Pancreas (tissue), 10 donors: ENCODE measurements around the gene MANSC1. TPM values are rescaled to one million over a fixed set of nuclear protein-coding genes. Genes with fewer than 3 reads are reported as not detected.
"Not testable (repeated sequence)": the region's sequence is repeated elsewhere in the genome, so short reads cannot be mapped to it uniquely, and the experiment has no call there.

Source experiments
- ATAC-seq, 4 donors: fragments of 200-7000 bp; cut with Tn5 transposase; one replicate each; pipeline versions ENCODE4 v1.8.0 to v1.9.1; 2020; ENCODE audit warnings: mild to moderate bottlenecking in 4 of 4, moderate library complexity in 4 of 4
- DNase-seq, 6 donors: peaks; one replicate each; pipeline ENCODE4 v3.0.0-alpha.2; 2020
- FAIRE-seq: peaks from 2 replicates; lab custom pipeline; 2012; peaks lifted over from hg19 to GRCh38; lab: Jason Lieb, UNC
- H3K27ac ChIP-seq, 4 donors: fragments of 200-600 bp; sonication (generic); 1 replicate in 3 of 4; 2 replicates in 1 of 4; pipeline versions ENCODE4 v1.5.0 to v1.8.0; 2020
- H3K27me3 ChIP-seq, 4 donors: fragments of 200-600 bp; one replicate each; pipeline ENCODE4 v1.8.0; 2021
- H3K36me3 ChIP-seq, 3 donors: fragments of 200-600 bp; sonication (generic) in 1 of 3; one replicate each; pipeline versions ENCODE4 v1.5.0 to v1.8.0; 2020 to 2021
- H3K4me1 ChIP-seq, 3 donors: fragments of 200-600 bp; one replicate each; pipeline ENCODE4 v1.8.0; 2021
- H3K4me3 ChIP-seq, 4 donors: fragments of 200-600 bp; sonication (generic) in 2 of 4; one replicate each; pipeline versions ENCODE4 v1.5.0 to v1.8.0; 2020 to 2021
- H3K9me3 ChIP-seq, 4 donors: fragments of 200-600 bp; one replicate each; pipeline ENCODE4 v1.8.0; 2021
- CTCF ChIP-seq, 4 donors: fragments of 200-600 bp; sonication (generic) in 3 of 4; IDR thresholded peaks; one replicate each; pipeline versions ENCODE4 v1.5.0 to v1.8.0; 2021; ENCODE audit warnings: antibody characterized with exemption in 4 of 4
- WGBS, 2 donors: extraction: QIAGEN DNeasy Blood & Tissue Kit; methylation state at CpG; one replicate each; pipeline ENCODE4 v1.1.7; 2013; 5-methylcytosine and 5-hydroxymethylcytosine counted together
- intact Hi-C, 3 donors: fragments of 100-400 bp; cut with DNase I; formaldehyde crosslinking; loops; one replicate each; pipeline versions ENCODE4 v1.11.1 to v1.14.2; 2022
- polyA plus RNA-seq, 2 donors: library from polyadenylated mRNA; stranded (reverse); fragments of 200-250 nt; gene quantifications; one replicate each; pipeline ENCODE4 v1.2.3, GENCODE V29; 2013
- total RNA-seq, 6 donors: library from RNA; stranded (reverse); fragmentation: NEBNext Ultra II Directional in 4 of 6; extraction: Animal tissue kit (Norgen Biotek cat#: 25700) in 4 of 6; gene quantifications; one replicate each; pipeline versions ENCODE4 v1.2.1 to v1.2.4, GENCODE V29; 2021 to 2023
- donor health status: healthy with polysubstance abuse.
- donor health status: DM: no; HTN: no; CAD: no; lungs with moderate emphysema.
- donor health status: DM: no; HTN: no; CAD: no.
- donor health status: control.
- donor health status: control.
- donor health status: Bipolar disorder and iron deficiency.
- donor health status: DM: yes; HTN: yes; CAD: no.
- donor health status: DM: no; HTN: no; CAD: no.
- donor health status: DM: no; HTN: no; CAD: no.
- donor health status: DM: yes; HTN: yes; CAD: no.

The MANSC1 gene
- total and polyA plus RNA-seq, 8 donors = 7.0 to 21.6 (median 17.0) TPM

DNA sequence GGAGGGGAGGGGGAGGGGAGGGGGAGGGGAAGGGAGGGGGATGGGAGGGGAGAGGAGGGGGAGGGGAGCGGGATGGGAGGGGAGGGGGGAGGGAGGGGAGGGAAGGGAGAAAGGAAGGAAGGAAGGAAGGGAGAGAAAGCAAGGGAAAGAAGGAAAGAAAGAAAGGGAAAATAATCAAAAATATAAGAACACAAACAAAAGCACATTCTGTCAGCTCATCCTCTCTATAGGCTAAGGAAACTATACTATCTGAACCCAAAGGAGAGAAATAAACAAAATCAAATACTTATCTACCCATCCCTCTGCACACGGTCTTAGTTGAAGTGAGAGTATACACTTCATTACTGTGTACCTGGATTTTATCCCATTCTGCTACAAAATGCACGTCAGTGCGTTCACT is 26.9 kb downstream of the MANSC1 start:
- Histone ChIP-seq H3K4me1 (peaks cover 8 to 15% (median 13%) of the 10 kb centered on the region in 3 donors), H3K4me3 (no peak overlapping the region), H3K9me3 (no peaks in the 10 kb centered on the region), H3K27me3 (no peaks in the 10 kb centered on the region), H3K36me3 (no peaks in the 10 kb centered on the region), H3K27ac (no peak overlapping the region)
- TF ChIP-seq CTCF (IDR thresholded peaks at IDR 0.05) = no peak
- 69% methylated on average over 3 of the region's 4 CpGs for WGBS, 2 donors
- FAIRE-seq (no peak), DNase-seq (no peak), ATAC-seq (no peak)
- intact Hi-C loops = no loop called here

- 28 to 41% methylated on average over 9 of the region's 9 CpGs for WGBS, 2 donors
- H3K4me1 ChIP-seq = peaks cover 0 to 21% (median 7%) of the 10 kb centered on the region in 3 donors
- H3K27ac ChIP-seq = peak overlapping the region in 3 of 4 donors; percentile 38 to 61 (median 55)
- ATAC-seq (peak in 1 of 4 donors; percentile 15), FAIRE-seq (no peak), DNase-seq (no peak)
- no peaks in the 10 kb centered on the region for H3K36me3 ChIP-seq
- intact Hi-C loops = no loop called here
- no peaks in the 10 kb centered on the region for H3K9me3 ChIP-seq
- no peak for TF ChIP-seq CTCF (IDR thresholded peaks at IDR 0.05)
- H3K4me3 ChIP-seq = peak overlapping the region in 2 of 4 donors; percentile 5 to 17
- no peaks in the 10 kb centered on the region for H3K27me3 ChIP-seq
These were observed 30.4 kb downstream of the MANSC1 start for GRCh38 chr12:12319451-12320183.

DNA sequence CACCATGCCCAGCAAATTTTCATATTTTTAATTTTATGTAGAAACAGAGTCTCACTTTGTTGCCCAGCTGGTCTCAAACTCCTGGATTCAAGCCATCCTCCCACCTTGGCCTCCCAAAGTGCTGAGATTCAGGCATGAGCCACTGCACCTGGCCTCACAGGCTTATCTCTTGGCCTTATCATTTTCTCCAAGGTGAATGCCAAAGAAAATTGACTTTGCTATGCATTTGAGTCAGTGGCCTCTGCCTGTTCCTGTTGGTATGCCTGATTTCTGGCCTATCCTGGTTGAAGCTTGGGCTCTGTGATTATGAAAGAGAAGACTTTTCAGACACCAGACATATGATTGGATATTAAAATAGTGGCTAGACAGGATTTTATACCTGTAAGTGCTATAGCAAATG is 34.2 kb downstream of the MANSC1 start:
- Histone ChIP-seq H3K4me1 (peaks cover 0 to 20% (median 7%) of the 10 kb centered on the region in 3 donors), H3K4me3 (no peak overlapping the region), H3K36me3 (no peaks in the 10 kb centered on the region), H3K27me3 (no peaks in the 10 kb centered on the region), H3K27ac (peak overlapping the region in 3 of 4 donors; percentile 5 to 67 (median 66)), H3K9me3 (no peaks in the 10 kb centered on the region)
- TF ChIP-seq CTCF (IDR thresholded peaks at IDR 0.05) = no peak
- FAIRE-seq (no peak), ATAC-seq (peak; percentile 39 to 72 (median 60)), DNase-seq (peak in 5 of 6 donors; percentile 31 to 47 (median 40))
- intact Hi-C loops = no loop called here

GRCh38 chr12:12310695-12311094 is 39.3 kb downstream of the MANSC1 start:
- ATAC-seq, H3K27ac ChIP-seq, H3K9me3 ChIP-seq, H3K36me3 ChIP-seq, H3K27me3 ChIP-seq, DNase-seq, intact Hi-C loops, H3K4me3 ChIP-seq, FAIRE-seq: not testable (repeated sequence)
- 90 to 94% methylated on average over 8 to 10 of the region's 10 CpGs for WGBS, 2 donors
- H3K4me1 ChIP-seq = peaks cover 0 to 13% (median 5%) of the 10 kb centered on the region in 3 donors

- Histone ChIP-seq H3K4me1 (peaks cover 0 to 15% (median 5%) of the 10 kb centered on the region in 3 donors), H3K9me3 (no peaks in the 10 kb centered on the region), H3K27ac (no peak overlapping the region), H3K36me3 (no peaks in the 10 kb centered on the region), H3K4me3 (no peak overlapping the region), H3K27me3 (no peaks in the 10 kb centered on the region)
- FAIRE-seq = no peak
- no peak for ATAC-seq
- intact Hi-C loops = no loop called here
- TF ChIP-seq CTCF (IDR thresholded peaks at IDR 0.05) = no peak
- 85 to 88% methylated on average over 7 of the region's 7 CpGs for WGBS, 2 donors
- DNase-seq = no peak
These were observed 44.3 kb downstream of the MANSC1 start for GRCh38 chr12:12305568-12306300.
